Fibroblast of mammary gland (primary cell): ENCODE data around the gene UGT3A1.
"Not testable (repeated sequence)": the region's sequence is repeated elsewhere in the genome, so short reads cannot be mapped to it uniquely, and the experiment has no call there.

Experiments
- DNase-seq: peaks from one replicate; pipeline ENCODE4 v3.0.0-alpha.2; 2010; ENCODE audit warnings: low read depth
- H3K4me3 ChIP-seq: 2 replicates; pipeline ENCODE4 v1.5.1; 2011; ENCODE audit warnings: low read depth, mild to moderate bottlenecking, low read length, moderate library complexity; ENCODE audit not compliant: control insufficient read depth
- TF ChIP-seq, protein P1 (sequence below): conservative IDR thresholded peaks from 2 replicates; pipeline ENCODE4 v1.5.1; 2011; ENCODE audit warnings: low read depth, low read length, inconsistent platforms; ENCODE audit not compliant: control insufficient read depth, insufficient read depth

UGT3A1 gene

DNA sequence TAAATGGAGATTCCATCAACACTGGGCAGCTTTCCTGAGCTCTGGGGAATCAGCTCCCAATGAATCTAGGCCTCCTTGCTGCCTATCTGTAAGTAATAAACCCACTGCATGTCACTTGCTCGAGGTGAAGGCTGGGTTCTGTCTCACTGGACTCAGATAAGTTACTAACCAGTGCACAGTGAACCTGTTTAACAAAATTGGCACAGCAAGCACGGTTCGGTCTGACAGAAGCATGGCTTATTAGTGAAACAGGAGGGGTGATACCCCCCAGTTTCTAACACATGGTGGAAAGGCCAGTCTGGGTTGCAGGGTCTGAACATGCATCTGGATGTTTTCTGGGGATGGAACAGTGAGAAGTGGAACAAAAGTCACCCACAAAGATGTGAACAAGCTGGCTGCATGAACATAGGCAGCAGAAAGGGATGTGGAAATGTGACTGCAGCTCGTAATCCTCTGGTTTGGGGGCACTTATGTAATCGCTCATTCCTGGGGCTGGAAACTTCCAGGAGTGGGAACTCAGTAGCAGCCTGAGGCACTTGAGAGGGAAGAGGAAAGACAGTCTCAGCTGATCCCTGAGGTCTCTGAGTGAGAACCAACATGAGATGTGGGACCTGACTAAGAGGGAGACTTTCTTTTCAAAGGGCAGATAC is 37.8 kb upstream of the UGT3A1 start:
- no peak overlapping the region for H3K4me3 ChIP-seq
- DNase-seq: no peak
- TF ChIP-seq, protein P1, sequence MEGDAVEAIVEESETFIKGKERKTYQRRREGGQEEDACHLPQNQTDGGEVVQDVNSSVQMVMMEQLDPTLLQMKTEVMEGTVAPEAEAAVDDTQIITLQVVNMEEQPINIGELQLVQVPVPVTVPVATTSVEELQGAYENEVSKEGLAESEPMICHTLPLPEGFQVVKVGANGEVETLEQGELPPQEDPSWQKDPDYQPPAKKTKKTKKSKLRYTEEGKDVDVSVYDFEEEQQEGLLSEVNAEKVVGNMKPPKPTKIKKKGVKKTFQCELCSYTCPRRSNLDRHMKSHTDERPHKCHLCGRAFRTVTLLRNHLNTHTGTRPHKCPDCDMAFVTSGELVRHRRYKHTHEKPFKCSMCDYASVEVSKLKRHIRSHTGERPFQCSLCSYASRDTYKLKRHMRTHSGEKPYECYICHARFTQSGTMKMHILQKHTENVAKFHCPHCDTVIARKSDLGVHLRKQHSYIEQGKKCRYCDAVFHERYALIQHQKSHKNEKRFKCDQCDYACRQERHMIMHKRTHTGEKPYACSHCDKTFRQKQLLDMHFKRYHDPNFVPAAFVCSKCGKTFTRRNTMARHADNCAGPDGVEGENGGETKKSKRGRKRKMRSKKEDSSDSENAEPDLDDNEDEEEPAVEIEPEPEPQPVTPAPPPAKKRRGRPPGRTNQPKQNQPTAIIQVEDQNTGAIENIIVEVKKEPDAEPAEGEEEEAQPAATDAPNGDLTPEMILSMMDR: no peak

DNA sequence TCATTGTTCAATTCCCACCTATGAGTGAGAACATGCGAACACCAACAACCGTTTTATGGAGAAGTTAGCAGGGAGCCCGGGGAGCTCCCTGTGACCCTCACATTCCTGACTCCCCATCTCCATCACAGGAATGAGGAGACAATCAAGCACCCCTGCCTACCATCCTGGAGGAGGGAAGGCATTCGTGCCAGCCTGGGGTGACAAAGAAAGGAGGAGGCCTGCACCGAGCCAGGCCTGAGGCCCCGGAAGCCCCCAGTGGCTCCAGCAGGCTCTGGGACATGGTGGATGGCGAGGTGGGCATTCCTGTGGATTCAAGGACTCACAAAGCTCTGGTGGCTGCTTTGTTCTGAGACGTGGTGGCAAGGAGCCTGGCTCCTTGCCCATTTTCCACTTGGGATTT is 36.5 kb upstream of the UGT3A1 start:
- H3K4me3 ChIP-seq: no peak overlapping the region
- TF ChIP-seq, protein P1: no peak
- DNase-seq: no peak

DNA sequence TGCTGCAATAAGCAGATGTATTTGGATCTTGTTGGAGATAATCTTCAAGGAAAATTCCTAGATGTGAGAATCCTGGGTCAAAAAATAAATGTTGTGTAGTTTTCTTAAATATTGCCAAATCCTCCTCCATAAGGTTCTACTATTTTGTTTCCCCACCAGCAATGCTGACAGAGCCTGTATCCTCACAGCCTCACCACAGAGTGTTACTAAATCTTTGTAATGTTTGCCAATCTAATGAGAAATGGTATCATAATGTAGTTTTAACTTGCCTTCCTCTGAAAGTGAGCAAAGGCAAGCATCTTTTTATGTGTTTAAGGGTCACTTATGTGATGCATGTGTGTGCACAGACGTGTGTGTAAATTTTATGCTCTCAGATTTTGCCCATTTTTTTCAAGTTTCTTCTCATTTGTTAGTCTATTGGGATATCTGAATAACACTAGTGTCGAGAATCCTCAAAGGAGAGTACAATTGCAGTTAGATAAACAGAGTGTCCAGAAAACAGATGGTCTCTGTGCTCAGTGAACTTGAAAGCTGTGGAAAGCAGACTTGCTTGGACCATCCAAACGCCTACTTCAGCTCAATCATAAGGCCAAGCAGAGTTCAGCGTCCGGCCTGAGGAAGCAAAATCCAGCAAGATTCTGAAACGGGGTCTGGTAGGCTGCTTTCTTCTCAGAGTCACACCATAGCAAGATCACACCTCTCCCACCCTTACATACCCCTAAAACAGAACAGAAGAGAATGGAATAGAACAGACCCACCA is 35.7 kb upstream of the UGT3A1 start:
- H3K4me3 ChIP-seq: no peak overlapping the region
- TF ChIP-seq, protein P1: no peak
- no peak for DNase-seq

DNA sequence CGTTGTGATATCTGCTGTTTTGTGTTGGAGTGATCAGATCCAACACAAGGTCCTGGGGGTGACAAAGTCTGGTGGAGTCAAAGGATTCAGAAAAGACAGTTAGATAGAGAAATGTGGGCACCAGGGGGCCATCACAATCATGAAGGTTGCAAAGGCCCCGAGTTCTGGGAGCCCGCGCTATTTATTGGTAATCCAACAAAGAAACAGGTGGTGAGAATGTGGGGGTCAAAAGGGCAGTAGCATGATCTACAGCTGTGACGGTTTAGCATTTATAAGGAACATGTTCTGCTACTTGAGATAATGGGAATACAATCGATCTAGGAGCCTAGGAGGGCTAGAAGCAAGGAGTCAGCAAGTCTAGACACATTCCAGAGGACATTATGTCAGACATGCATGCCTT is 31.1 kb upstream of the UGT3A1 start:
- not testable (repeated sequence) for DNase-seq, H3K4me3 ChIP-seq

DNA sequence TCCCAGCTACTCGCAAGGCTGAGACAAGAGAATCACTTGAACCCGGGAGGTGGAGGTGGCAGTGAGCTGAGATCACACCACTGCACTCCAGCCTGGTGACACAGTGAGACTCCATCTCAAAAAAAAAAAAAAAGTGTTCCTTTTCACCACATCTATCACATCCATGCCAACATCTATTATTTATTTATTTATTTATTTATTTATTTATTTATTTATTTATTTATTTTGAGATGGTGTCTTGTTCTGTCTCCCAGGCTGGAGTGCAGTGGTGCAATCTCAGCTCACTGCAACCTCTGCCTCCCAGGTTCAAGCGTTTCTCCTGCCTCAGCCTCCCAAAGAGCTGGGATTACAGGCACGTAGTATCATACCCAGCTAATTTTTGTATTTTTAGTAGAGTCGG is 28.4 kb upstream of the UGT3A1 start:
- H3K4me3 ChIP-seq, DNase-seq: not testable (repeated sequence)

DNA sequence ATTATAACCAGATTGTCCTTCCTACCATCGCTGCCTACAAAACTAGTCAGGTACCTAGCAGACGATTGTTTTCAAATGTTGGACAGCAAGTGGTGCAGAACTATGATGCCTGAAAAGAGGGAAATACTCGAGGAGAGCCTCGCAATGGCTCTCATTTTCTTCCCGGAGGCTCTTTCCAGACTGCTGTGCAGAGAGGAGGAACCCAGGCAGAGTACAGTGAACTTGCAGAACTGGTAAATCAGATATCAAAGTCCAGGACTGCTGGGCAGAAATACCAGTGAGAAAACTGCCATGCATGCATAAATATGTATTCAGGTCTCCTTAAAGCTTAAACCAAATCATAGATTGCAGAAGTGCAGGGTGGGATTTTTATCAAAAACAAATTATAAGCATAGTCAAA is 26.4 kb upstream of the UGT3A1 start:
- TF ChIP-seq, protein P1: no peak
- no peak for DNase-seq
- no peak overlapping the region for H3K4me3 ChIP-seq

DNA sequence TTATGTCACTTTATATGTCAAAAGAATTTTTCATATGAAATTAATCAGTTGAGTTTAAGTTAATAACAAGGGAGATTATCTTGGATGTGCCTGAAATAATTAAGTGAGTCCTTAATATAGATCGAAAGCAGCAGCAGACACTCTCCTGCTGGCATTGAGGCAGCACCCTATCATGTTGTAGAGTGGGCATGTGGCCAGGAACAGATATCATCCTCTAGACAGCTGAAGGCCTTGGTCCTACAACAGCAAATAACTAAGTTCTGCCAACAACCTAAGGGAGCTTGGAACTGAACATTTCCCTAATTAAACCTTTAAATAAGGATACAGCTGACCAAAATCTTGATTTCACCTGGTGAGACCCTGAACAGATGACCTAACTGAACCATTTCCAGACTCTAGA is 25.8 kb upstream of the UGT3A1 start:
- no peak for DNase-seq
- TF ChIP-seq, protein P1: no peak
- no peak overlapping the region for H3K4me3 ChIP-seq

DNA sequence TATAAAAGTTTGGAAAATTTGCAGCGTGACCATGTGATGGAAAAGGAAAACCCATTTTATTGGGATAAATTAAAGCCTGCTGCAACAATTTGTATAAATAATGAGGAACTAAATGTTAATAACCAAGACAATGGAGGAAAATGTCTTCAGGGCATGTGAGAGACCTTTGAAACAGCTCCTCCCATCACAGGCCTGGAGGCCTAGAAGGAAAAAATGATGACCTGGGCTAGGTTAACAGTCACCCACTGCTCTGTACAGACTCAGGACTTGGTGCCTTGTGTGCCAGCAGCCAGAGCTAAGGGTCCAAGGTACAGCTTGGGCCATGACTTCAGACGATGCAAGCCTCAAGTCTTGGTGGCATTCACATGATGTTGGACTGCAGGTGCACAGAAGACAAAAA is 22.0 kb upstream of the UGT3A1 start:
- no peak for DNase-seq
- no peak overlapping the region for H3K4me3 ChIP-seq
- TF ChIP-seq, protein P1: no peak
